ENCODE results near the gene RICTOR.
A peak's percentile ranks its signal among the peaks of the same experiment; 100 is the strongest.

The RICTOR gene, protein sequence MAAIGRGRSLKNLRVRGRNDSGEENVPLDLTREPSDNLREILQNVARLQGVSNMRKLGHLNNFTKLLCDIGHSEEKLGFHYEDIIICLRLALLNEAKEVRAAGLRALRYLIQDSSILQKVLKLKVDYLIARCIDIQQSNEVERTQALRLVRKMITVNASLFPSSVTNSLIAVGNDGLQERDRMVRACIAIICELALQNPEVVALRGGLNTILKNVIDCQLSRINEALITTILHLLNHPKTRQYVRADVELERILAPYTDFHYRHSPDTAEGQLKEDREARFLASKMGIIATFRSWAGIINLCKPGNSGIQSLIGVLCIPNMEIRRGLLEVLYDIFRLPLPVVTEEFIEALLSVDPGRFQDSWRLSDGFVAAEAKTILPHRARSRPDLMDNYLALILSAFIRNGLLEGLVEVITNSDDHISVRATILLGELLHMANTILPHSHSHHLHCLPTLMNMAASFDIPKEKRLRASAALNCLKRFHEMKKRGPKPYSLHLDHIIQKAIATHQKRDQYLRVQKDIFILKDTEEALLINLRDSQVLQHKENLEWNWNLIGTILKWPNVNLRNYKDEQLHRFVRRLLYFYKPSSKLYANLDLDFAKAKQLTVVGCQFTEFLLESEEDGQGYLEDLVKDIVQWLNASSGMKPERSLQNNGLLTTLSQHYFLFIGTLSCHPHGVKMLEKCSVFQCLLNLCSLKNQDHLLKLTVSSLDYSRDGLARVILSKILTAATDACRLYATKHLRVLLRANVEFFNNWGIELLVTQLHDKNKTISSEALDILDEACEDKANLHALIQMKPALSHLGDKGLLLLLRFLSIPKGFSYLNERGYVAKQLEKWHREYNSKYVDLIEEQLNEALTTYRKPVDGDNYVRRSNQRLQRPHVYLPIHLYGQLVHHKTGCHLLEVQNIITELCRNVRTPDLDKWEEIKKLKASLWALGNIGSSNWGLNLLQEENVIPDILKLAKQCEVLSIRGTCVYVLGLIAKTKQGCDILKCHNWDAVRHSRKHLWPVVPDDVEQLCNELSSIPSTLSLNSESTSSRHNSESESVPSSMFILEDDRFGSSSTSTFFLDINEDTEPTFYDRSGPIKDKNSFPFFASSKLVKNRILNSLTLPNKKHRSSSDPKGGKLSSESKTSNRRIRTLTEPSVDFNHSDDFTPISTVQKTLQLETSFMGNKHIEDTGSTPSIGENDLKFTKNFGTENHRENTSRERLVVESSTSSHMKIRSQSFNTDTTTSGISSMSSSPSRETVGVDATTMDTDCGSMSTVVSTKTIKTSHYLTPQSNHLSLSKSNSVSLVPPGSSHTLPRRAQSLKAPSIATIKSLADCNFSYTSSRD (N-terminal part only)

DNA sequence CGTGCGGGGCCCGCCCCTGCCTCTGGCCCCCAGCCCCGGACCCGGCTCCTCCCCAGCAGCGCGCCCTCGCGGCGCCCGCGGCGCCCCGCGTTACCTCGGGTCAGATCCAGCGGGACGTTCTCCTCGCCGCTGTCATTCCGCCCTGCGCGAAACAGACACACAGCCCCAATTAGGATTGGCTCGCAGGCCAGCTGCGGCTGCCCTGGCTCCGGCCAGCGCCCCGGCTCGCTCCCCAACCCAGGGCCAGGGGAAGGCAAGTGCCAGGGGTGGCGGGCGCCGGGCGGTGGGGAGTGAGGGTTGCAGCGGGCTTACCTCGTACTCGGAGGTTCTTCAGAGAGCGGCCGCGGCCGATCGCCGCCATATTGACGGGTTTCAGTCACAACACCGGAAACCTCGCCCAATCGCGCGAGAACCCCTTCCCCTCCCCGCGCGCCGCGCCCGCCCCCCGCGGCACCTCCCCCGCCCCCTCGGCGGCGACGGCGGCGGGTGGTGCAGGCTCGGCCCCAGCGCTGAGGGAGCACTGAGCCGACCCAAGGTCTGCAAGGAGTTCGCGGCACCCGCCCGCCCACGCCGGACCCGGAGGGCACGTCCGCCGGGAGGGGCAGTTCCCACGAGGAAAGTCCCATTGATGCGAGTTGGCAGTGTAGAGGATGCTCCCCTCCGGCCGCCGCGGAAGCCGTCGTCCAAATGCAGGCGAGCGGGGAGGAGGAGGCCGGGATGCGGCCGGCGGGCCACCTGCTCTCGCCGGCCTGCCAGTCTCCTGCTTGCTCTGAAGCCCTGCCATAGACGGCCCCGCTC lies at the start of gene RICTOR:
Gene RICTOR, minus strand, starts transcription at position 383 of the 798 bp plus-strand sequence. Its CDS starts 22 bp downstream, at position 361.
- DNase-seq (ENCODE audit: low spot score) = peak; percentile 97

DNA sequence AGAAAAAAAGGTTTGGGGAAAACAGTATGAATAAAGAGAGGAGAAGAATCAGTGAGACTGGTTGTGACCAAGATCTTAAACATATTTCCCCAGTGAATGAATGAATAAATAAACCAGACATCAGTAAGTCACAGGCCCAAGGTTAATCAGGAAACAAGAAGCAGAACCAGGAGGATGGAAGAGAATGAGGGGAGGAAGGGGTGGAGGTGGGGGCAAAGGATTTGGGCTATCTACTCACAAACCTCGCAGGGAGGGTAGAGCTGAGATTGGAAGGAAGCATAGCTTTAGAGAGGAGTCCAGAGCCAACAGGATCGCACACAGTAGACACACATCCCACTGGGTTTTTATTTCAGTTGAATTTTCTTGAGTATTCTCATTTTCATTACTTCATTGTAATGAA lies 47.7 kb upstream of the RICTOR start:
- no peak for DNase-seq (ENCODE audit: low spot score)

DNA sequence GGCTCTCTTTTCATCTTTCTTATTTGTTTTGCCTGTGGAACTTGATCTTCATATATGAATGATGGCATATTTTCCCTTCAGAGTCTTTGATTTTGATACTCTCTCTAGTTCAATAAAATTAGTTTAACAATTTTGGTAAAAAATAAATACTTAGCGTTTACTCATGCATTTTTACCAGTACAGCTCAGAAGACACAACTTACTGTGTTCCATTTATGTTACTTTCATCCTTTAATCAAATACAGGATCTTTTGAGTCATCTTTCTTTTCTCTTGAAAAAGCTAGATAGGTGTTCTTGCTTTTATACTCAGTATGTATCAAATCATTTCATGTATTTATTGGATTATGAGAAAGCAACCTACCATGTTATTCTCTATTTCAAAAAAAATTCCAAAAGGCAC lies 47.1 kb upstream of the RICTOR start:
- no peak for DNase-seq (ENCODE audit: low spot score)

DNA sequence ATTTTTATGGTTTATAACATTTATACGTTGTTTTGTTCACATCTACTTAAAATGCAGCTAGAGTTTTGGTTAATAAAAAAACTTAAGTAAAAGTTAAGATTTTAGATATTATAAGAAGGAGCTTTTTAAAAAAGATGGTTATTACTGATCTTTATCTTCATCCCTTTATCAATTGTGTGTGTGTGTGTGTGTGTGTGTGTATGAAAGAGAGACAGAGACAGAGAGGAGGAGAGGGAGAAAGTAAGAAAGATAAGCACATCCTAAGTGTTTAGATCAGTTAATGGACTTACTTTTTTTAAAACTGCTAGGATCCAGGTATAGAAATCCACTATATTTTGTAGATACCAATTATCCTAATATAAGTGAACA lies 45.8 kb upstream of the RICTOR start:
- no peak for DNase-seq (ENCODE audit: low spot score)

DNA sequence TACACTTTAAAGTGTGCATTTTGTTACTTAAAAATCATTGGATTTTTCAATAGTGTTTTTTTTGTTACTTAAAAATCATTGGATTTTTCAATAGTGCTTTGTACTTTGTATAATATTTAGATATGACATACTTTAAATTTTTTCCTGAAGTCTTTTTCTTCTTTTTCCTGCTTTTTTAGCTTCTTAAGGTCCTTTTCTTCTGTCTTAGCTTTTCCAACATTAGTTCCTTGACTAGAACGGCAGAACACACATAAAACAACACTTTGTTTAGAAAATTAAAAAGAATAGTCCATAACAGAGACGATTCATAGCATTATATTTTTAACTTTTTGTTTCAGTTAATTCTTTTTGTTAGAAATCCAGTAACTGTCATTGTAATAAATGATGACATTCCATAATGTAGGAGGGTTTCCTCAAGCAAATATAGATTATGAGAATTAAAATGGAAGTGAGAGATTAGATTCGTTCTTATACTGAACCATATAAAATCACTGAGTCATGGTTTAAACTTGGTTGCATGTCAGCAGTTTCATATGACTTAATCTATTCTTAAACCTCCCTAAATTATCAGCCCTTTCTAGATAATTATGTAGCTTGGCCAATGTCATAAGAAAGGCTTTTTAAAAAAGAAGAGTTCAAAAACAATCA lies 45.3 kb upstream of the RICTOR start:
- no peak for DNase-seq (ENCODE audit: low spot score)

DNA sequence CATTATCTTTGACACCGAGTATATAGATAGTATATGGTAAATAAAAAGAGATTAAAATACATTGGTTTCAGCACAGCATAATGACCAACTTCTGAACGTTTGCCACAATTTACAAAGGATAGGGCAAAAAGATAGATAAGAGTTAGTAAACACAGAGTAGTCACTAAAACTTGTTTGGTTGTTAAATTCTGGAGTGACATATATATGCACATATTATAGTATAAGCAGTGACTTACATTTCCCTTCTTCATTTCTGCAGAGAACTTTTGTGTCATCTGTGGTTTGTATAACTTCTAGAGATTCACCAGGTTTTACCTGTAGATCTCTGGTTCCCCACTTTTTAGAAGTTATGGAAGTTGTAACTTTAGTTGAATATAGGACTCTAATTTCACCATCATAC lies 44.4 kb upstream of the RICTOR start:
- no peak for DNase-seq (ENCODE audit: low spot score)

DNA sequence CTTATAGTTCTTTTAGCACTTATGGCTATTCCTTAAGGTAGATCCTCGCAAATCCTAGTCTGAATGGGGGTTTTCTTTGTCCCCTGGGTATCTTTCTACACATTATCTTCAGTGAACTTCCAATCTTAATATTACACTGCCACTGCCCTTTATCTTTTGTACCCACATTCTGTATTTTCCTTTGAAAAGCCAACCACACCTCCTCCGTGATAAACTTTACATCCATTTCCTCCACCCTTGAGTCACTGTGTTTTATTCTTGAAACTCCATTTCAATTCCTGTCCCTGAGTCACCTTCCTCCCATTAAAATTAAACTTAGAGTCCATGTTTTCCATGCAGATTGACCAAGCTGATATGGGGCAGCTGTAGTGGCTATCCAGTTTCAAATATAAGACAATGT lies 43.2 kb upstream of the RICTOR start:
- DNase-seq (ENCODE audit: low spot score) = no peak

DNA sequence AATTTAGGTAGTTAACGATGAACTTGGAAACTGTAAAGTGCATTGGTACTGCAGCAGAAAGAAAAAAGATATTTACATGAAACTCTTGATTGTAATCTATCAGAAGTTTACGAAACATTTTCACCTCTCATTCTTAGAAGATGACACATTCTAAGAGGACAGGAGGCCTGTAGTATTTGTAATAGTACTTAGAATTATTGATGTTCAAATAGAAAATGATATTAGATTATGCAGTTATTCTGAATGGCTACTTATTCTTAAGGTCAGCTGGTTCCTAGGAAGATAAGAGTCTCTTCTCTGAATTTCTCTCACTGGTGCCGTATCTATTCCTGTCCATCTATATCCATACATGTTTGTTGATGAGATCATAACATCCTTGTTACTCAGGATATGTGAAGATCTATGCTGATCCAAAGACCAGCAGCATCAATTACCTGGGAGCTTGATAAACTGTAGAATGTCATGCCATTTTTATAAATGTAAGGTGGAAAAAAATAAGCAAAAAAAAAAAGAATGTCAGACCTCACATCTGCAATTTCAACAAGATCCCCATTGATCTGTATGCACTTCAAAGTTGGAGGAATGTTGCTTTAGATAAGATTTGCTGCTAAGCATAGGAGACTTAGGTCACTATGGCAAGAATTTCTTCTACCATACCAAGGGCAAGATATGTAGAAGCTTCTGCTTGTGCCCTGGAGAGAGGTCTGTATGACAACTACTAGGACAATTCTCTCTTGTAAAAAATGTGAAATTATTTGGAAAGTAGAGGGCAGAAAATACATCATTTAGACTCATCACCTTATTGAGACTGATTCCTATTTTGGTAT lies 42.4 kb upstream of the RICTOR start:
- DNase-seq (ENCODE audit: low spot score) = no peak

DNA sequence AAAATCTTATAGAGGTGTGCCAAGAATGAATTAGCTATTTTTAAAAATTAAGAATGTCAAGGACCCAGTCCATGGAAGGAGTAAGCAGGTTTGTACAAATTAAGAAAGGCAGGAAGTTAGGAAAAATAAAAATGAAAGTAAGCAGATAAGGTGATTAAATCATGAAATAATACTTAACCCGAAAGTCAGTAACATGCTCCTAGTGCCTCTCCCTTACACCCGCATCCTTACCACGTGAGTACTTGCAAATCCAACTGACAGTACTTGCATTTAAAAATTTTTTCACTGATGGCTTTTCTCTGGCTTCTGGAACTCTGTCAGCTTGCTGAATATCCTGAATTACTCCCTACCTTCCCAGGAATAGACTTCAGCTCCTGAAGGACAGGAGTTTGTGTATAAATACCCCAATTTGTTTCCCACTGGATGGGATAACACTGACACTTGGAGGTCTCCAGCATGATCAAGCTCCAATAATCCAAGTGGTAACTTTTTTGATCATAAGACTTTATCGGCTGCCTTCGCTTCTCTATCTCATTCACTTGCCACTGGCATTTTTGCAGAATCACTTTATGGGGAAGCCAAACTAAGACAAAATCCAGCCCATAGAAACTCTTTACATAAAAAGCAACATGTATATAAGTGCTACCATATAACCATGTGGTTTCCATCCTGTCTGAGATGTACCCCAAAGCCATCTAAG lies 41.6 kb upstream of the RICTOR start:
- no peak for DNase-seq (ENCODE audit: low spot score)

DNA sequence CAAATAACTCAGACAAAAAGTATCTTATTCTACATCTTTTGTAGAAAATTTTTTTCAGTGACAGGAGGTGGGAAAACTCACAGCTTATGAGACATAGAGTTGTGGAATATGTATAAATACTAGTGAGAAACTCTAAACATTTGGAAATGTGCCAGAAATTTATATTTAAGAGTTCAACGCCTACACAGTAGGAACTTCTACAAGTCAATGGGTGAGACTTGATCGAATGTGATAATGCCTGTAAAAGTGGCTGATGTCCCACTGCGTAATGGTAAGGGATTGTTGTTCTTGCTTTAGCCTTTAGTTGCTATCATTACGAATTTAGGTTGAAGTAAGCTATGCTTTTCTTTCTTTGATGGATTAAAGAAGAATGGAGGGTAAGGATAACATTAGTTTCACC lies 40.0 kb upstream of the RICTOR start:
- DNase-seq (ENCODE audit: low spot score) = no peak

DNA sequence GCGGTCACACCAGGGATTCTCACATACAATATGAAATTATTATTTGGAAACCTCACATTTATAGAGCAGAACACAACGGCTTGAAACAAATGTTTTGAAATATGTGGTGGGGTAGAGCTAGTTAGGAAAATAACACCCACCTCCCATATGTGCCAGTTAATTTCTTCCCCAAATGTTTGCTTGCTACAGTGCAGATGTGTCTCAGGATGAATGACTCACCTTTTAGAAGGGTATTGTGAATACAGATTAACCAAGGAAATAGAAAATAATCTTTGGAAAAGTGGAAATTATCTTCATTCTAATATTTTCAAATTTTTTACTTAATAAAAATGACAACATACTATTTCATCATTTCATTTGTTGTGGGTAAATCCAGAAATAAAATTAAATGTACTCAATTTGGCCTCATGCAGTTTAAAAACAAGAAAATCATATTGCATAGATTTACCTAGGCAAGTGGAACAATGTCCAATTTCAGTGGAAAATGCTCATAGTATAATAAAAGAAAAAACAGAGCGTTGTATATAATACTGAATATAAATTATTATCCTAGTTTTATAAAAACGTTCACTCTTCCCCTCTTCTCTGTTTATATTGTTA lies 39.3 kb upstream of the RICTOR start:
- no peak for DNase-seq (ENCODE audit: low spot score)

DNA sequence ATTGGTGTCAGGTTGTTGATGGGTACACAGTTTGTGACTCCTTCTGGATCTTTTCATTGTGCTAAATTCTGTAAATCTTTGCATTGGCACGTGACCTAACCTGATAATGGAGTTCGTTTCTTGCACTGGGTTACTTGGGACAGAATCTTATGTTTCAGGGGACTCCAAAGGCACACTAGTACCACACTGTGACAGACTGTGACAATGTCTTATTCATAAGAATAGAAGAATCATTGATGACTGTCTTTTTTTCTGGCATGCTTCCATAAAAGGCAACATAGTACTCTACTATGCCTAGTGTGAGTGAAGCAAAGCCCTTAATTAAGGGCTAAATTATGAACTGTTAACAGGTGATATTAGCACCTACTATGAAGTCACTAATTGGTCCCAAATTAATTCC lies 35.4 kb upstream of the RICTOR start:
- DNase-seq (ENCODE audit: low spot score) = no peak

DNA sequence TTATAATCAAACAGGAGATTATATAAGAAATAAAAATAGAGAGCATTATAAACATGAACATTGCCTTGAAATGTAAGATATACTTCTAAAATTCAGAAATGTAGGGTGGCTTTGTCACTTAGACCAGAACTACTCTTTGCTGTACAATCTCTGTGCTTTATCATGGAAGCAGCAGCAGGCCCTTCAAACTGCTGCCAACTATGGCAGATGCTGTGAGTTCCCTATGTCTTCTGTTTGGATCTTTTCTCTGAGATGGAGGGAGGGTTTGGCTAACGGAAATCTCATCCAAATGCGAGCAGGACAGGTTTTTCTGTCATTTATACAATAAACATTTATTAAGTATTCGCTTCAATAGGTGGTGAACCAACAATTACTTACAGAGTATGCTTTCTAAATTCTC lies 34.8 kb upstream of the RICTOR start:
- no peak for DNase-seq (ENCODE audit: low spot score)

DNA sequence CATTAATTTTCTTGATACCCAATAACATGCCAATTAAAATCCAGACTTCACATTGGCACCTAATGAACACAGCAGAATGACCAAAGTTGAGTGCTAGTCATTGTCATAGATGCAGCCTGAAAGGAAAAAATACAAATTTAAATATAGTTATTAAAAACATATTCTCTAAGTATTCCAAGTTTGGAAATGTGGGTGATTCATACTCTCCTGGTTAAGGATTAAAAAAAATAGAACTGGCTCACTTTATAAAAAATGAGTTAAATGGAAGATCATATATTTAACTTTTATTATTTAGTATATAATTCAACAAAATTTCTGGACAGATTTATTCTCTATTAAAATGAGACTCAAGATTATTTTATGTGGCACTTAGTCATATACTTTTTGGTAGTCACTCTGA lies 33.2 kb upstream of the RICTOR start:
- peak; percentile 20 for DNase-seq (ENCODE audit: low spot score)

DNA sequence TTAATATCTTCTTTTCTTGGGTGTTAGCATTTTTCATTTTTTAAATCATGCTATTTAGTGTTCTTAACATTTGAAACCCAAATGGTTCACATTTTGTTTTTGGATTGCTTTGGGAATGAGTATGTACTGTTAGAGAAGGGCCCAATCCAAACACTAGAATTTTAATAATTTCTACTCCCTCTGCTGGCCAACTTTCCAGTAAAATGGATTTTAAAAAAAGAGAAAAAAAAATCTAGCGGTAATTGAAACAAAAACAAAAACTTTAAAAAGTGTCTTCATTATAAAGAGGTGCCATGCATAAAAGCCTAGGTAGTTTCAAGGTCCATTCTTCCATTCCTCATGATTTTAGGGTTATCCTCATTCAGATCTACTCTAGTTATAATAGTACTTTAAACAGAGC lies 32.1 kb upstream of the RICTOR start:
- no peak for DNase-seq (ENCODE audit: low spot score)

DNA sequence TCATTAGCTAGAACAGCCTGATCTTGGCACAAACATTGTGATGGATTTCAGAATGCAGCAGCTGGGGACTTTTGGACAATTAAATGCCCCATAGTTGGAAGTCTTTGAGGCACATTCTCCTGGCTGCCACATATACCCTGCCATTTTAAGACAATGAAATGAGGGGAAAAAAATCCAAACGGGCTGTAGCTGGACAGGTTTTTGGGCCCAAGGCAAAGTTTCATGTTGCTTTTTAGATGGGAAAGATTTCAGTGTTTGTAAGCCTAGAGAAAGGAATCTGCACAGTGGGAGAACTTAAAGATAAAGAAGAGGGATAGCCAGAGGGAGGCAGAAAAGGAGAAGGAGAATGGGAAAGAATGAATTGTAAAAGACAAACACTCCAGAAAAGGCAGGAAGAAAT lies 30.0 kb upstream of the RICTOR start:
- DNase-seq (ENCODE audit: low spot score) = no peak

DNA sequence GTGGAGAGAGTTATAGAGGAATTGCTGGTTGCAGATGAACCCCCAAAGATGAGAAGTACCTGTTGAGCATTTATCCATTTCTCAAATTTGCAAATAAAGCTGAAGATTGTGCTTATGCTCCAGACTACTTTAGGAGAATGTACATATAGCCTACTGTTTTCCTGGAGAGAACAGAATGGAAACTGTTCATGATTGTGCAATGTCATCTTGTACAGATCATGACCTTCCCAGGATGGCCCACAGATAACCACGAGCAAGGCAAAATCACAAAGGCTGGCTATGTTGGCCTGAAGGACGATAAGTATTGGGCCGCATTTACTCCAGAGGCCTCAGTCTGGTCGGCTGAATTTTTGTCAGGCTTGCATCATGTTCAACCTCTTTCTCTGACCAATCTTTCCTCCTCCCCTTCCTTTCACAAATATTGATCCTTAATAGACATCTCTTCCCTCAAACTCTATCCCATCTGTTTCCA lies 28.5 kb upstream of the RICTOR start:
- DNase-seq (ENCODE audit: low spot score) = no peak

DNA sequence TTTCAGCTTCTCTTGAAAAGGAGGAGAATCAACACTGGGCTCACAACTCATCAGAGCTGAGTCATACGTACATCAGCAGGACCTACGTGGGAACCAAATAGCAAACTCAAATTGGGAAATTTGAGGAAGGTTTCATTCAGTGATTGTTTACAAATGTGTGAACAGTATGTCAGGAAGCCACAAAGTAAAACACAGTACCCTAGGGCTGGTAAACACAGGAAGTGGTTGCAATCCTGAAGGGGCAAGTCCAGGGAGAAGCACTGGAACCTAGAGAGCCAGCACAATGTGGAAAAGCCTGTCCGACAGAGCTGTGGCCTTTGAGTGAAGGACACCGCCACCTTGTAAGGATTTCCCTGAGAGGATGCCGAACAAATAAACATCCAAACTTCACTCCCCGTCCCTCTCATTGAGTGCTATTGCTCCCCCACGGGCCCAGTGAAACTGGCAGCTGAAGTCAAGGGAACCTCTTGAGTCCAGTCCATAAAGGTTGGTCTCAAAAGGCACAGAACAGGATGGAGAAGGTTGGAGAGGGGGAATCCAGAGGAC lies 26.7 kb upstream of the RICTOR start:
- DNase-seq (ENCODE audit: low spot score) = peak; percentile 74
